NCI-H524 (cell line): ENCODE measurements around the gene GORASP1.

Experiments used
- DNase-seq, 2 experiments: peaks; one replicate each; lab custom pipeline; 2025; lab: John Stamatoyannopoulos, UW

GORASP1 gene

DNA sequence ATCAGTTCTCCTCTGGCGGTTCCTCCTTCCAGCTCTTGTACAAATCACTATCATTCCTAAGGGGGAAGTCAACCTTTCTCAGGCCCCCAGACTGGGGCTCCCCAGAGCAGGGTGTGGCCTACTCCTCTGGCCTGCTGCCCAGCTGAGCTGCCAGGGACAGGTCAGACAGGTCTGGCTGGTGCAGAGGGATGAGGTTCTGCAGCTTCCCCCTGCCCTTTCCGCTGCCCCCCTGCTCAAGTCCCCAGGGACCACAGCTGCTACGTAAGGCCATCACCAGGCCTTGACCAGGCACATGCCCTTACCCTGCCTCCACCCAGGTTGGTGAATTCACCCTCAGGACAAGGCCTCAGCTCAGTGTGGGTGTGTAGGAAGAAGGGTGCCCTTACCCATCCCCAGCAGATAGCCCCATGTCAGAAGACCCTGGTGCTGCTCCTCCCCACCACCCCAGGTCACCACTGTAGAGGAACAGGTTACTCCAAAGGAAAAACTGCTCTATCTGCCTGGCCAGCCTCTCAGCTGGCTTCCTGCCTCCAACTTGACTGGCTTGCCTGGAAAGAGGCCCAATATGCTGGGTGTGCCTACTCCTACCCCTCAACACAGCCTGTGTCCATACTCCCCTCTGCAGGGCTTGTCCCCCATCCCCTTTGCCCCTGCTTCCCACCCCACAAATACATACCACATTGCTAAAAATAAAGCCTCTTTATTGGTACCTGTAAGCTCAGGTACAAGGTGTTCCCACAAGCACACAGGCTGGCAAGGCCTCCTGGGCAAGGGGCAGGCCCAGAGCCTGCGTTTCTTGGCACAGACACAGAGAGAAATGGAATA, 34.0 kb upstream of the GORASP1 start:
- no peak for DNase-seq

GRCh38 chr3:39140341-39140971, 33.0 kb upstream of the GORASP1 start:
- no peak for DNase-seq

- DNase-seq, result no peak
Observed at GRCh38 chr3:39139442-39139841, 32.0 kb upstream of the GORASP1 start.

DNA sequence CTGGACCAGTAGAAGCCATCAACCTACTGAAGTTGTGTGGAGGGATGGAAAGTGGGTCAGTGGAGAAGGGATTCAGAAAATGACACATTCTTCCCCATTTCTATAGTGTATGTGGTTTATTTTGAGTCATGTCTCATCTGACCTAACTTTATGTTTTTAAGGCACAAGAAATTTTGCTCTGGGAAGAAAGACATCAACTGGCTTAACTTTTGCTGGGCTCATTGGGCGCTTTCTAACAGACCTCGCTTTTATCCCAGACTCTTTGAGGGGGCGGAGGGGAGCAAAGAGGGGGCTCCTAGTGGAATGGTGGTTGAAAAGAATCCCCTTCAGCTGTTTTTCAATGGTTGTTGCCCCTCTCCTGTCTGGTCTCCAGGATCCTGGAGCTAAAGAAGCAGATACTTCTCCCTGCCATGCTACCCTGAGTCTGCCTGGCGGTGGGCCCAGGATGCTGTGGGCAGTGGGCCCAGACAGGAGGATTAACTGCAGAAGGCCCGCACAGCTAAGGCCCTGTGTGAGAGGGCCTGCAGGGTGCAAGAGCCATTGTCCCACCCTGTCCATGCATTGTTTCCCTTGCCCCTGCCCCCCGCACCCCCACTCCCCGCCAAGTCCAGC, 31.5 kb upstream of the GORASP1 start:
- no peak for DNase-seq

GRCh38 chr3:39137991-39138803, 30.8 kb upstream of the GORASP1 start:
- no peak for DNase-seq

DNA sequence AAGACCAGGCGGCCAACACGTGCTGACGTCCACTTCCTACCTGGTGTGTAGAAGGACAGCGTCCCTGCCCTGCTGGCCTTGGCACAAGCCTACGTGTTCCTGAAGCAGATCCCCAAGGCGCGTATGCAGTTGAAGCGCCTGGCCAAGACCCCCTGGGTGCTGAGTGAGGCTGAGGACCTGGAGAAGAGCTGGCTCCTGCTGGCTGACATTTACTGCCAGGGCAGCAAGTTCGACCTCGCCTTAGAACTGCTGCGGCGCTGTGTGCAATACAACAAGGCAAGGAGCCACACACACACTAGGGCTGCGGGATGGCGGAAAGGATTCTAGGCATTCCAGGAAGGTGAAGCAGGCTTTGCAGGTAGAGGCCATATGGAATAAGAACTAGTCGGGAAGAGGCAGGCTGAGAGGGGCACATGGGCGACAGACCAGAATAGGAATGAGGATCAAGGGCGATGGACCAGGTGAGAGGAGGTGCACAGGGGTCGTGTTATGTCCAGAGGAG, 30.1 kb upstream of the GORASP1 start:
- no peak for DNase-seq

DNA sequence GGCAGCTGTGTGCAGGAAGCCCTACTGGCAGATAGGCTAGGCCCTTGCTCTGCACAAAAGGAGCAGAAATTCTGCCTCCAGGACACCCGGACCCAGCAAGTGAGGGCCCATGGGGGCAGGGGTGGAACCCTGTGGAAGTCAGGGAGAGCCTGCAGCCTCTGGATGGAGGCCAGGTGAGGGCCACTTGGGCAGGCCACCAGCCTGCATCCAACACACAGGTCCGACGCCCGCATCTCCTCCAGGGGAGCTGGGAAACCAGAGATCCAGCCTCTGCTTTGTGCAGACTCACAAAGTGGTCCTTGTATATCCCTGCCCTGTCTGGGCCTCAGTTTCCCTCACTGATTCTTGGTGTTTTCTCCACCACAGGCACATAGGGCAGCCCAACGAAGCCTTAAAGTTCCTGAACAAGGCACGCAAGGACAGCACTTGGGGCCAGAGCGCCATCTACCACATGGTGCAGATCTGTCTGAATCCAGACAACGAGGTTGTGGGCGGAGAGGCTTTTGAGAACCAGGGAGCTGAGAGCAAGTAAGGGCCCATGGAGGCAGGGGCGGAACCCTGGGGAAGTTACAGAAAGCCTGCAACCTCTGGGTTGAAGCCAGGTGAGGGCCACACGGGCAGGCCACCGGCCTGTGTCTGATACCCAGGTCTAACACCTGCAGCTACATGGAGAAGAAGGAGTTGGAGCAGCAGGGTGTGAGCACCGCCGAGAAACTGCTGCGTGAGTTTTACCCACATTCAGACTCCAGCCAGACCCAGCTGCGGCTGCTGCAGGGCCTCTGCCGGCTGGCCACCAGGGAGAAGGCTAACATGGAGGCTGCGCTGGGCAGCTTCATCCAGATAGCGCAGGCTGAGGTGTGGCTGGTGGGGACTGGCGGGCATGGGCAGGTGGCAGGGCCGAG, 29.4 kb upstream of the GORASP1 start:
- DNase-seq, result no peak

DNA sequence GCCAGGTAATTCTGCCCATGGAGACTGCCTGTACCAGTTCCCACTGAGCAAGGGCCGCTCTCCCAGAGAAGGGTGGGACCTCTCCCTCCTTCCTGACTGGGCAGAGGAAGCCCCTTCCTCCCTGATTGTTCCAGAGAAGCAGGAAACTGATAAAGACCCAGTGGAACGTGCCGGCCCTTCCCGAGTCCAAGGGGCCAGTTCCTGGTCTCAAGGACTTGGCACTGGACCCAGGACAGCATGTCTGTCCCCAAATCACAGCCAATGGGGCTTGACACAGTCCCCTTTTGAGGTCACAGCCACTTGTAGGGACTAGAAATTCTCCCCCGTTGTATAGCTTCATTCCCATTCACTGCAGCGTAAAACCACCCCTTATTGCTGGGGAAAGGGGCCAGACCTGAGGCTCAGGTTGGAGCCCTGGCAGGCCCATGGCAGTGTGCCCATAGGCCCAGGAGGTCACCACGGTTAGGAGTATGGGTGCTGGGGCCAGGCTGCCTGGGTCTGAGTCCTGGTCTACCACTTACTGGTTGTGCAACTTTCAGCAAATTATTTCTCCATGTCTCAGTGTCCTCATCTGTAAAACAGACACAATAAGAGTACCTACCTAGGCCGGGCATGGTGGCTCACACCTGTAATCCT, 27.9 kb upstream of the GORASP1 start:
- DNase-seq, result no peak

DNA sequence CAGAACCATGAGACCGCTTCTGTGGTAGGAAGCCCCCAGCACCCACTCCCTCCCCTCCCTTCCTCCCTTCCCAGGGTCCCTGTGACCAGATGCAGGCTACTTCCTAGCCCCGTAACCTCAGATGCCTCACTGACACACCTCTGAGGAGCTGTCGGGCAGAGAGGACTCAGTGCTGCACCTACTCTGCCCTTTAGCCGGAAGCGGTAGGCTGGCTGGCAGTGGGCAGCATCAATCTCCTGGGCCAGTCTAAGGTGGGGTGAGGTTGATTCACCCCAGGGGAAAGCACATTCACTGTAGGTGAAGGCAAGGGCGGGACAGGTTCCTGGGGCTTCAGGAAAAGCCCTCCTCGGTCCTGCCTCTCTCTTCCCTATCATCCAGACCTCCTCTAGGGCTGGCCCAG, 26.9 kb upstream of the GORASP1 start:
- no peak for DNase-seq

DNA sequence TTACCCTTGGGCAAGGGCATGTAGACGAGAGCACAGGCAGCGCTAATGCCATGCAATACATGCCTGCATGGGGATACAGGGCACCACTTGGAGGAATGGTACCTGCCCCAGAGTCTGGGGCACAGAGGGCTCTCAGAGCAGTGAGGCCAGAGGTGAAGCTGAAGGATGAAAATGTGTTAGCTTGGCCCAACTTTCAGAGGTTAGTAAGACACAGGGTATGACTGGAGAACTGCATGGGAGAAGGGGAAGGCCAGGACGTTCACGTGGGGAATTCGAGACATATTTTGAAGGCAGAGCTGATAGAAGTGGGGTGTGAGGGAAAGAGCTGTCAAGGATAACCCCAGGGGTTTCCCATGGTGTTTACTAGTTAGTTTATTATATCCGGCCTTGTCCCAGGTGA, 26.4 kb upstream of the GORASP1 start:
- no peak for DNase-seq

DNA sequence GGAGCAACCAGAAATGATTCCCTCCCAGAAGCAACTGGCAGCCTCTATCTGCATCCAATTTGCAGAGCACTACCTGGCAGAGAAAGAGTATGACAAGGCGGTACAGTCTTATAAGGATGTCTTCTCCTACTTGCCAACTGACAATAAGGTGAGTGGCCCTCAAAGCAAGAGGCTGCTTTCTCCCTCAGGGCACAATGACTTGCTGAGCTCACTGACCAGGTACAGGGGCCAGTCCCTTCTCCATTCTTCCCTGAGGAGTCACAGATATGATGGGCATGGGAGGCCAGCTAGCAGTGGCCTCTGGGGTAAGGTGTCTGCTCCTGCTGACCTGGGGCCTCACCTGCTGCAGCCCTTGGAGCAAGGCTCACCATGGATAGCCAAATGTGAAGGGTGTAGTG, 25.7 kb upstream of the GORASP1 start:
- DNase-seq, result no peak

DNA sequence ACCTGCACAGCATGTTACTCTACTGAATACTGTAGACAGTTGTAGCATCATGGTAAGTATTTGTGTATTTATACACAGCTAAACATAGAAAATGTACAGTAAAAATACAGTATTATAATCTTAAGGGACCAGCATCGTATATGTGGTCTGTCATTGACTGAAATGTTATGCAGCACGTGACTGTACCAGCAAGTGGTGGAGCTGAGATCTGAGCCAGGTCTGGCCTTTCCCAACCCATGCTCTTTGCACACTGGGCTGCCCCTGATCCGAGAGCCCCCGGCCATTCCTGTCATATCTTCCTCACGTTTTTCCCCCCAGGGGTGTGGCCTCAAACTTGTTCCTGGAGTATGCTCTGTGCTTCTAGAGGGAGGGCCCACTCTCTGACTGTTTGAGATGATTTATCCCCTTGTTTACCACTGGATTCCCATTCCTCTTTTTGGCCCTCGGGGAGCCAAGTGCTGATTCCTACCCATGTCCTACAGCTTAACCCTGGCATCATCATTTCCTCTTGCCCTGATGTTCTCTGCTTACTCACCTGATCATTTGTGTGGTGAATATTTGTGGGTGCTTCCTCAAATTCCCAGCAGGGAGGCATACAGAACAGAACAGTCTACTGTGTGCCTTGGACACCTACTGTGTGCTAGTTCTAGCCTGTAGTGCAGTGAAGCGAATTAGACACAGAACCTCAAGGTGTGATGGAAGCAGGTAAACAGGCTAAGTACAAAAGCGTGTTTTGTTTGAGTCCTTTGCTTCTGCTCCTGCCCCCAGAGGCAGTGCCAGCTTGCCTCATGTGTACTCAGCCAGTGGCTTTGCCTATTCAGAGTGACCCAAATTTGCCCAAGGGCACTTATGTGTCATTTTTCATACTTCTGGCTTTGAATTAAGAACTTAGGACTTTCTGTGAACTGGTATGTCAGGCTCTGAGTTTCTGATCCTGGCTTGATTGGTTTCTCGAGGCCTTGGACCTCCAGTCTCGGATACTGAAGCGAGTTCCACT, 25.0 kb upstream of the GORASP1 start:
- DNase-seq, result no peak

DNA sequence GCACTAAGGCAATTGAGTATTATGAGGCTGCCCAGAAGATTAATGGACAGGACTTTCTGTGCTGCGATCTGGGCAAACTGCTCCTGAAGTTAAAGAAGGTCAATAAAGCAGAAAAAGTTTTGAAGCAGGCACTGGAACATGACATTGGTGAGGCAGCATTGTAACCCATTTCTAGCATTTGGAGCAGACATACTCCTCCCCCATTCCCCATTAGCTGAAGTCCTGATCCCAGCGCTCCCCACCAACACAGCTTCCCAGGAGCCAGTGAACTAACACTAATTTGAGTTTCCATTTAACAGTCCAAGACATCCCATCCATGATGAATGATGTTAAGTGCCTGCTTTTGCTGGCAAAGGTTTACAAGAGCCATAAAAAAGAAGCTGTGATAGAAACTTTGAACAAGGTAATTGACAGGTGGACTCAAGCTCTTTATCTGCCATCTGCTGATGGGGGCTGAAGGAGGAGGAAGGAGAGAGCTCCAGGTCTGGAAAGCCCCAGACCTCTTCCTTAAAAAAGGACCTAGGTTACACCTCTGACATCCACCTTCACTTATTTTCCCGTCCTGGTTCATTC, 23.4 kb upstream of the GORASP1 start:
- peak in 1 of 2 experiments; percentile 40 for DNase-seq

- DNase-seq, result no peak
Observed at GRCh38 chr3:39130026-39130425, 22.6 kb upstream of the GORASP1 start.

DNA sequence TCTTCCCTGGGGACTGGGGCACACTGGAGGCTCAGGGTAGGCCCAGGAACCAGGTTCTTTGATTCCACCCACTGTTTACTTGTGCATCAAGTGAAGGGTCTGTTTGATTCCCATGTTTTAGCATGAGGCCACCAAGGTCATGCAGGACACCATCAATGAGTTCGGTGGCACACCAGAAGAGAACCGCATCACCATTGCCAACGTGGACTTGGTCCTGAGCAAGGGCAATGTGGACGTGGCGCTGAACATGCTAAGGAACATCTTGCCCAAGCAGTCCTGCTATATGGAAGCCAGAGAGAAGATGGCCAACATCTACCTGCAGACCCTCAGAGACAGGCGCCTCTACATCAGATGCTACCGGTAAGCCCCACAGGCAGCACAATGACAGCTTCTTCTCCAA, 21.5 kb upstream of the GORASP1 start:
- no peak for DNase-seq

DNA sequence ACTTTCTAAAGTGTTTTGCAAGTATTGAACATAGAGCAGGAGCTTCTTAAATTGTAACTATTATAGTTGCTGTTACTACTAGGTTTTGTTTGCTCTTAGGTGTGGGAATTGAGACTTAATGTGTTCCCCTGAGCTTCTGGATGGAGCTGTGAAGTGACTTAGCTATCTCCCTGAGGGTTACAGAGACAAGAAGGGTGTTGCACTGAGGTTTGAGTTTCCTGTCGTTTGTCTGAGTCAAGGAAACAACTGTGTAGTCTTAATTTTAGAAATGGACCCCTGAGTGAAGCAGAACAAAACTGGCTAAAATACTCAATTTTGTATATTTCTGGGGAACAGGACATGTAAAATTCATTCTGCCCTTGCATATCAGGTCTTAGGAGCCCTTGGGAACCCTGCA, 20.5 kb upstream of the GORASP1 start:
- no peak for DNase-seq

DNA sequence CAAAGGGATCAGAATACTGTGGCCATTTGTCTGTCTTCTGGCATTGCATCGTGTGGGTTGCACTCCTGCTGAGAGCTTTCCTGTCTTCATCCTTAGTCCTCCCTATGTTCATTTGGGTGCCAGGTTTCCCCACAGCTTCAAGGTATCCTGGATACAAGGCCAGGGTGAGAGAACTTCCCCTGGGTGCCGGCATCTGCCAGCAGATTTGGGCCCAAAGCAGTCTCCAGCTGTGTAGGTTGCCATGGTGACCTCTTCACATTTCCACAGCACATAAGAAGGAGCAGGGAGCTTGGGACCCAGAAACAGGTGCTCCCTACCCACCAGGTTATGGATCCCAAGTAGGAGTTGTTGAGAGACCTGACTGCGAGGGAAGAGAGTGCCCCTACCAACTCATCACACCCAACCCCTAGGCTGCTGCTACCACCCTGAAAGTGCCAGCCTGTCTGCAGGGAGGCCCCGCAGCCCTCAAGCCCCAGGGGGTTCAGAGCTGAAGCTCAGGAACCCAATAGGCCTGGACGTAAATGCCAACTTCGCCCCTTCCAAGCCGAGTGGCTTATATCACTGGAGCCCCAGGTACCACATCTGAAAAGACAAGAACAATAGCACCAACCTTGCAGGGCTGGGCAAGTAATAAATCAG, 20.0 kb upstream of the GORASP1 start:
- peak; percentile 16 to 72 for DNase-seq

DNA sequence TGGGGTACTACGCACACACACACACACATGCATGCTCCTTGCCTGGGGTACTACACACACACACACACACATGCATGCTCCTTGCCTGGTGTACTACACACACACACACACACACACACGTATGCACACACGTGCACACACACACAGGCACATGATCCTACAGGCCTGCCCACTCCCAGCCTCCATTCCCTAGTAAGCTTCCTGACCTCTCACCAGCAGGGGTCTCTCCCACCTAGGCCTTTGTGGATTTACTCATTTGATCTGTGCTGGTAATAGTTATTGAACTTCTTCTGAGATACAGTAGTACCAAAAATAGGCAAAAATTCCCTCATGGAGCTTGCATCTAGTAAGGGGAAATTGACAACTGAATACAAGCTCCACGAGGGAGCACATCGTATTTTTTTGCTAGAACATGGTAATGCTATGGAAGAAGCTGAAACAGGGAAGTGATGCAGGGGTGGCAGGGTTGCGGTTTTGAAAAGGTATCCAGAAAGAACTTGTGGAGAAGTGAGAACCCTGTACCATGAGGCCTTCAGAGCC, 19.2 kb upstream of the GORASP1 start:
- DNase-seq, result peak in 1 of 2 experiments; percentile 59
